SK-N-MC (cell line): ENCODE data around the gene LAG3.

Source experiments
- DNase-seq: peaks from one replicate; pipeline ENCODE4 v3.0.0-alpha.2; 2011; ENCODE audit warnings: low read depth, low spot score
- H3K27ac ChIP-seq: fragments of 200-600 bp; sonication (generic); 2 replicates; pipeline ENCODE4 v1.5.1; 2016; ENCODE audit warnings: mixed run types
- H3K36me3 ChIP-seq: fragments of 200-600 bp; sonication (generic); 2 replicates; pipeline ENCODE4 v1.6.1; 2017; ENCODE audit warnings: antibody characterized with exemption, low read length, mixed read lengths; ENCODE audit not compliant: insufficient read depth
- H3K4me3 ChIP-seq: fragments of 200-600 bp; sonication (generic); 2 replicates; pipeline ENCODE4 v1.5.1; 2016
- H3K9ac ChIP-seq: fragments of 200-600 bp; sonication (generic); 2 replicates; pipeline ENCODE4 v1.8.0; 2017; ENCODE audit warnings: mixed run types, mixed read lengths; ENCODE audit not compliant: insufficient read length
- H3K9me3 ChIP-seq: fragments of 200-600 bp; sonication (generic); 2 replicates; pipeline ENCODE4 v1.6.1; 2017; ENCODE audit warnings: low read depth, mild to moderate bottlenecking, antibody characterized with exemption, low read length, moderate library complexity, mixed read lengths
- EZH2 ChIP-seq: fragments of 200-600 bp; sonication (generic); IDR thresholded peaks from one replicate; pipeline ENCODE4 v1.6.1; 2017; ENCODE audit warnings: antibody characterized with exemption
- FOXP2 ChIP-seq: optimal IDR thresholded peaks from 2 replicates; pipeline ENCODE3; 2011; ENCODE audit warnings: mild to moderate bottlenecking, moderate library complexity; ENCODE audit not compliant: insufficient read depth; ENCODE audit errors: extremely low read length, control extremely low read depth
- POLR2AphosphoS5 ChIP-seq: IDR thresholded peaks from 2 replicates; pipeline ENCODE4 v1.6.1; 2012; ENCODE audit warnings: mild to moderate bottlenecking, low read depth, low read length, borderline replicate concordance

Gene LAG3

GRCh38 chr12:6751767-6752166 lies 20.6 kb upstream of the LAG3 start:
- TF ChIP-seq POLR2AphosphoS5 (no peak), EZH2 (no peak), FOXP2 (no peak)
- Histone ChIP-seq H3K4me3 (peak overlapping the region; percentile 99), H3K36me3 (peaks cover 53% of the 10 kb centered on the region), H3K27ac (no peak overlapping the region), H3K9ac (peak overlapping the region; percentile 99), H3K9me3 (no peaks in the 10 kb centered on the region)
- DNase-seq = no peak

DNA sequence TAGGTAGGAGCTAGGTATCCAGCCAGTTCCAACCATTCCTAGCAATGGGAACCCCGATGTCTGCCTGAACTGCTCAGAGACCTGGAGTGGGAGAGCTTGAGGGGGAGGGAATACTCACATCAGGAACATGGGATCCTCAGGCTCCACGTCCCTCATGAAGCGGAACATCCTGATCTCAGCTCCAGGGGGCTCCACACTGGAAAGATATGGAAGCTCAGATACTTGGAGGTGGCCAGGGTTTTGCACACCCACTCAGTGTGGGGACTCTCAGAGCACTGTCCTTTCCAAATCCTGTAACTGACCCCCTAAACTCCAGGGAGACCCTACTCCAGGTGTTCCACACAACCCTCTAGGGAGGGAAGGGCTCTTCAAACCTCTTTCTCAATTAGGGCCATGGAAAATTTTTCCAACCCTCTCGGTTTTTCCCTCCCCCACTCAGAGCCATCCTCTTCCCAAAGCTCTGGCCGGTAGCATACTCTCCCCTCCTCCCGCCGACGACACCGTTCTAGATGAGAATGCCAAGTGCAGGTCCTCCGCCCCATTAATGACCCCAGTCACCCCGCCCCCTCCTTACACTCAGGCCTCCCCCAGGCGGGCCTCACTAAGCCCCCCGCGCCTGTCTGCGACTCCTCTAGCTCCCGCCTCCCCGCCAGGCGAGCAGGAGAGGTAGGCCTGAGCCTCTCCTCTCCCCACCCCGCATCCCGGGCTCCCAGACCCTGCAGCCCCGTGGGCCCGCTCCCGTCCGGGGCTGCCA lies 20.0 kb upstream of the LAG3 start:
- Histone ChIP-seq H3K4me3 (peak overlapping the region; percentile 99), H3K36me3 (peaks cover 47% of the 10 kb centered on the region), H3K9me3 (no peaks in the 10 kb centered on the region), H3K9ac (peak overlapping the region; percentile 99), H3K27ac (peak overlapping the region; percentile 99)
- DNase-seq = no peak
- TF ChIP-seq EZH2 = no peak
- TF ChIP-seq FOXP2 = no peak
- no peak for TF ChIP-seq POLR2AphosphoS5

GRCh38 chr12:6752921-6753771 lies 19.2 kb upstream of the LAG3 start, which contains the start of gene MLF2:
MLF2 (minus strand) TSS chr12:6753141; CDS start chr12:6752334, 807 bp downstream.
- peak within 1 kb of the TSS; percentile 99 for H3K9ac ChIP-seq
- H3K36me3 ChIP-seq = peaks cover 39% of the 10 kb centered on the region
- TF ChIP-seq EZH2 = no peak
- TF ChIP-seq POLR2AphosphoS5 = peak; percentile 90
- H3K27ac ChIP-seq = peak within 1 kb of the TSS; percentile 99
- H3K4me3 ChIP-seq = peak within 1 kb of the TSS; percentile 99
- peak; percentile 97 for DNase-seq
- H3K9me3 ChIP-seq = no peaks in the 10 kb centered on the region

DNA sequence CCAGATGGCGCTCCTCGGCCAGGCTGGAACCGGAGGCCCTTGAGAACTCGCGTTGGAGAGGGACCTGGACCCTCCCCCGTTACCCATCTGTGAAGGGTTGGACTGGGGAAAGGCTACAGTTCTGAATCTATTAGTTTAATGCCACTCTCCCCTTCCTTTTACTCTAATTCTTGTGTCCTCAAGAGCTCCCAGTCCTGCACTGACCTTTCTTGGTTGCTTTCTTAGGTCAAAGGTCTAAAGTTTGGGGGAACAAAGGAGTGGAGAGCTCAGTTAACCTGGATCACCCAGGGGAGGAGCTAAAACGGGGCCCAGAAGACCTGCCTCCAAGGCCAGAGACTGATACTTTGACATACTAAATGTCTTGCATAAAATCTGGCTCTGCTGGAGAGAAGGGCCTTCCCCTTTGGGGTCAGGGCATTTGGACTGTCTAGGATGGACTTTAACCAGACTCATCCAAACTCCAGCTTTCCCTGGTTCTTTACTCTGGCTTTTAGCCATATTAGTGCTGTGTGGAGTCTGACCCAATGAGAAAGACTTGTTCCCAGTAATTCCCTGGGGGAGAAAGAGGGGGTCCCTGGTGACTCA lies 18.5 kb upstream of the LAG3 start:
- DNase-seq = no peak
- TF ChIP-seq FOXP2 (no peak), EZH2 (no peak), POLR2AphosphoS5 (no peak)
- Histone ChIP-seq H3K9me3 (no peaks in the 10 kb centered on the region), H3K9ac (peak overlapping the region; percentile 52), H3K27ac (0 out of 2 replicates have a peak overlapping the region, but pooled peaks have one; percentile 28), H3K4me3 (peak overlapping the region; percentile 99), H3K36me3 (peaks cover 32% of the 10 kb centered on the region)

DNA sequence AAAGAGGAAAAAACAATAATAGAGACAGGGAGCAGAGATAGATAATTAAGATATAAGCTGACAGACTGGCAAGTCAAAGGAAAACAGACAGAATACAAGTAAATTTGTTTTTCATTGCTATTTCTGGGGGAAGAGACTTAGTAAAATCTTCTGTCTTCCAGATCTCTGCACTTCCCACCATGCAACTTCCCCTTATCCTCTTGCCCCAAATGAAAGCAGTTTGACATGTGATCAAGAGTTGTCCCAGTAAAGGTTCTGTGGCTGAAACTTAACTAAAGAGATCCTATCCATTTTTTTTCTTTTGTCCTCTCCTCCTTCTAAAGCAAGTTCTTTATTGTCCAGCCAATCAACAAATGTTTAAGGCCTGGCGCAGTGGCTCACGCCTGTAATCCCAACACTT lies 17.9 kb upstream of the LAG3 start:
- H3K4me3 ChIP-seq = no peak overlapping the region
- H3K36me3 ChIP-seq = peaks cover 27% of the 10 kb centered on the region
- no peak for DNase-seq
- H3K9ac ChIP-seq = no peak overlapping the region
- 0 out of 2 replicates have a peak overlapping the region, but pooled peaks have one; percentile 28 for H3K27ac ChIP-seq
- TF ChIP-seq POLR2AphosphoS5 = no peak
- TF ChIP-seq FOXP2 = no peak
- no peak for TF ChIP-seq EZH2
- H3K9me3 ChIP-seq = no peaks in the 10 kb centered on the region

GRCh38 chr12:6757028-6757690 lies 15.2 kb upstream of the LAG3 start:
- Histone ChIP-seq H3K36me3 (no peaks in the 10 kb centered on the region; the same call in 1 of the 2 replicates), H3K9me3 (no peaks in the 10 kb centered on the region), H3K4me3 (no peak overlapping the region), H3K27ac (no peak overlapping the region), H3K9ac (no peak overlapping the region)
- no peak for DNase-seq
- TF ChIP-seq FOXP2 (no peak), POLR2AphosphoS5 (no peak), EZH2 (no peak)

DNA sequence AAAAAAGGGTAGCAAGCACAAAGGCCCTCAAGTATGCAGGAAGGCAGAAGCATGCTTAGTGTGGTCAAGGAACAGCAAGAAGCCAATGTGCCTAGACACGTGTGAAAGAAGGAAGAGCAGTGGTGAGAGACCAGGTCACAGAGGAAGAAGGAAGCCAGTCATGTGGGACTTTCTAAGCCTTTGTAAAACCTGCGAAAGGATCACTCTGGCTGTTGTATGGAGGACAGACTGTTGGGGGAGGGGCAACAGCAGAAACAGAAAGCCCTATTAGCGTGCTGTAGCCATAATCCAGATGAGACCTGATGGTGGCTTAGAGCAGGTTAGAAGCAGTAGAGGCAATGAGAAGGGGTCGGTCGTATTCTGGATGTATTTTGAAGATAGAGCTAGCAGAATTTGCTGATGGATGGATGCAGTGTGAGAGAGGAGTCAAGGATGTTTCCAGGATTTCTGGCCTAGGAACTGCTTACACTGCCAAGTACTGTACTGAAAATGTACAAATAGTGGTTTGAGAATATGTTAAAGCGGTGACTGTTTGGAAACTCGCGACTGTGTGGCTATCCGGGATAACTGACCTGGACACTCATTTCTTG lies 13.7 kb upstream of the LAG3 start:
- no peak for DNase-seq
- no peak overlapping the region for H3K9ac ChIP-seq
- H3K9me3 ChIP-seq = no peaks in the 10 kb centered on the region
- H3K4me3 ChIP-seq = no peak overlapping the region
- TF ChIP-seq POLR2AphosphoS5 = no peak
- TF ChIP-seq EZH2 = no peak
- TF ChIP-seq FOXP2 = no peak
- H3K27ac ChIP-seq = no peak overlapping the region
- H3K36me3 ChIP-seq = no peaks in the 10 kb centered on the region
